ENCODE measurements around the gene PHACTR1.

PHACTR1 gene

GRCh38 chr6:13035606-13036005, 319.0 kb downstream of the PHACTR1 start:
- DNase-seq: no peak

GRCh38 chr6:13038315-13038714, 321.7 kb downstream of the PHACTR1 start:
- no peak for DNase-seq

- no peak for DNase-seq
Measured at GRCh38 chr6:13038741-13039190, 322.2 kb downstream of the PHACTR1 start.

- no peak for DNase-seq
Measured at GRCh38 chr6:13044390-13044789, 327.8 kb downstream of the PHACTR1 start.

GRCh38 chr6:13044896-13045295, 328.3 kb downstream of the PHACTR1 start:
- DNase-seq: no peak

GRCh38 chr6:13045676-13046075, 329.1 kb downstream of the PHACTR1 start:
- no peak for DNase-seq

GRCh38 chr6:13046084-13046483, 329.5 kb downstream of the PHACTR1 start:
- no peak for DNase-seq

GRCh38 chr6:13048113-13048512, 331.5 kb downstream of the PHACTR1 start:
- DNase-seq: no peak

- DNase-seq: no peak
Measured at GRCh38 chr6:13049666-13050254, 333.2 kb downstream of the PHACTR1 start.

- no peak for DNase-seq
Measured at GRCh38 chr6:13053006-13053461, 336.5 kb downstream of the PHACTR1 start.

GRCh38 chr6:13058051-13058450, 341.5 kb downstream of the PHACTR1 start:
- no peak for DNase-seq

- DNase-seq: no peak
Measured at GRCh38 chr6:13059026-13059425, 342.5 kb downstream of the PHACTR1 start.

GRCh38 chr6:13063300-13063918, 346.8 kb downstream of the PHACTR1 start:
- DNase-seq: no peak

GRCh38 chr6:13065581-13065980, 349.0 kb downstream of the PHACTR1 start:
- no peak for DNase-seq

GRCh38 chr6:13066050-13066449, 349.5 kb downstream of the PHACTR1 start:
- no peak for DNase-seq

- no peak for DNase-seq
Measured at GRCh38 chr6:13066820-13067219, 350.3 kb downstream of the PHACTR1 start.

GRCh38 chr6:13068586-13069210, 352.1 kb downstream of the PHACTR1 start:
- no peak for DNase-seq

- no peak for DNase-seq
Measured at GRCh38 chr6:13071550-13072345, 355.2 kb downstream of the PHACTR1 start.

GRCh38 chr6:13072686-13073347, 356.2 kb downstream of the PHACTR1 start:
- DNase-seq: no peak

- DNase-seq: no peak
Measured at GRCh38 chr6:13074415-13075140, 358.0 kb downstream of the PHACTR1 start.

- DNase-seq: no peak
Measured at GRCh38 chr6:13075141-13075845, 358.7 kb downstream of the PHACTR1 start.
